Measurements from ENCODE around the gene TIGD2. TPM values are rescaled to one million over a fixed set of nuclear protein-coding genes. Genes with fewer than 3 reads are reported as not detected.
A peak's percentile ranks its signal among the peaks of the same experiment; 100 is the strongest.

TIGD2 gene
- 7.0 and 8.2 TPM in 2 replicates for total RNA-seq

DNA sequence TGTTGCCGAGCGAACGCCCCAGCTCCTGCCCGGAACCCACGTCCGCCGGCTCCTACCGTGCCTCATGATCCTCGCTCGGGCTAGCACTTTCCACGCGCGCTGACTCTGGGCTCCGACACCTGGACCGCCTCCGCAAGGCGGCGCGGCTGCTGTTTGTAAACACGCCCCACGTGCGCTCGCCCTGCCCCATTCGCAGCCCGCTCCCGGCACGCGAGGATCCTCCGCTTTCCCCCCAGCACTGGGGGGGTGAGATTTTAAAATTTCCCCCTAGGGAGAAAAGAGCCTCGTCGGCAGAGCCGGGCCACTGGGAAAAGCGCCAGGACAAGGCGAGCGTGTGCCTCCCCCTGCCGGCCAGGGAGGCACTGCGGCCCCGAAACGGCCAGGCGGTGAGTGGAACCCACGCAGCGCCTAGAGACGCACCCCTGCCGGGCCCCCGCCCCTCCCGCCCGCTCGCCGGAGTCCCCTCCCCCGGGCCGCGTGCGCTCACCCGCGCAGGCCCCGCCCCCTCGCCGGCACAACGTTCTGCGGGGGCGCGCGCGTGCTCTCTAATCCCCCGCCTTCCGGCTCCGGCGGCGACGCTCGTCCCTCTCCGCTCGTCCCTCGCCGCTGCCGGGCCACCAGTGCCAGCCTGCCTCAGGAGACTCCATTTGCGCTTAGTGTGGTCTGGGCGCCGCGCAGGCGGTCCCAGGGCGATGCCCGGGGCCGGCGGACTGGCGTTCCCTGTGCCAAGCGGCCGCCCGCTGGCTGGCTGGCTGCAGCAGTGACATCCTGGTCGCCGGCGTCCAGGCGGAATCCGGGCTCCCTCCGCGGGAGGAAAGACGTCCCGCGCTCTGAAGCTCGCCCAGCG lies at the start of gene TIGD2:
Gene TIGD2 (plus strand): TSS at position 548 of the 847 bp plus-strand sequence. CDS start 1,442 bp downstream, outside the sequence.
- TF ChIP-seq, protein P1, sequence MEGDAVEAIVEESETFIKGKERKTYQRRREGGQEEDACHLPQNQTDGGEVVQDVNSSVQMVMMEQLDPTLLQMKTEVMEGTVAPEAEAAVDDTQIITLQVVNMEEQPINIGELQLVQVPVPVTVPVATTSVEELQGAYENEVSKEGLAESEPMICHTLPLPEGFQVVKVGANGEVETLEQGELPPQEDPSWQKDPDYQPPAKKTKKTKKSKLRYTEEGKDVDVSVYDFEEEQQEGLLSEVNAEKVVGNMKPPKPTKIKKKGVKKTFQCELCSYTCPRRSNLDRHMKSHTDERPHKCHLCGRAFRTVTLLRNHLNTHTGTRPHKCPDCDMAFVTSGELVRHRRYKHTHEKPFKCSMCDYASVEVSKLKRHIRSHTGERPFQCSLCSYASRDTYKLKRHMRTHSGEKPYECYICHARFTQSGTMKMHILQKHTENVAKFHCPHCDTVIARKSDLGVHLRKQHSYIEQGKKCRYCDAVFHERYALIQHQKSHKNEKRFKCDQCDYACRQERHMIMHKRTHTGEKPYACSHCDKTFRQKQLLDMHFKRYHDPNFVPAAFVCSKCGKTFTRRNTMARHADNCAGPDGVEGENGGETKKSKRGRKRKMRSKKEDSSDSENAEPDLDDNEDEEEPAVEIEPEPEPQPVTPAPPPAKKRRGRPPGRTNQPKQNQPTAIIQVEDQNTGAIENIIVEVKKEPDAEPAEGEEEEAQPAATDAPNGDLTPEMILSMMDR (IDR thresholded peaks at IDR 0.05), result peak; percentile 96
- POLR2A ChIA-PET, result interaction anchor here (0.8 to 1.3 kb wide), 2 partner anchors 10 to 586 kb away, joined by 3 read pairs; no protein-coding TSS in a partner anchor
- no peaks in the 10 kb centered on the region for H3K36me3 Mint-ChIP-seq (ENCODE audit: low read depth)

DNA sequence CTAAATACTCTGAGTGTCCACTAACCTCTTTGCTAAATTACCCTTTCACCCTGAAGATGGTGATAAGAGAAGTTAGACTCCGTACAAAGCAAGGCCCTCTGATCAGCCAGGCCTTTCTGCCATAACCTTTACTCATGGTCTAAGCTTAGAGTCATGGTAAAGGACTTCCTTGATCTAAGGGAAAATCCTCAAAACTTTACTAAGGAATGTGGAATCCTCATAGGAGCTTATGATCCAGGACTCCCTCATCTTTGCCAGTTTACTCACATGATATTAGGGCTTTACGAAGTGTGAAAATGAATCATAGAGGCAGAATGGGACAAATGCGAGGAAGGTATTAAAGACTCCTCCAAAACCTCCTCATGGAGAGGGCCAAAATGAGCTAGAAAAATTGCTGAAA lies 46.5 kb upstream of the TIGD2 start:
- Mint-ChIP-seq H3K27me3 (no peaks in the 10 kb centered on the region), H3K4me1 (peaks cover 4% of the 10 kb centered on the region), H3K27ac (no peak overlapping the region), H3K9me3 (peaks cover 16% of the 10 kb centered on the region), H3K4me3 (no peak overlapping the region), H3K36me3 (ENCODE audit: low read depth) (no peaks in the 10 kb centered on the region)
- TF ChIP-seq, protein P1 (IDR thresholded peaks at IDR 0.05), result no peak
- ATAC-seq (ENCODE audit: low read depth), result no peak
- DNase-seq, result no peak
- ChIA-PET CTCF (interaction anchor here (1.2 kb wide), 1 partner anchor 41 kb away, joined by 4 read pairs; no protein-coding TSS in a partner anchor), POLR2A (no interaction called here)
- intact Hi-C loops (cut with micrococcal nuclease), result no loop called here

More for the DNA sequence above, at the start of gene TIGD2:
- H3K27me3 Mint-ChIP-seq, result no peaks in the 10 kb centered on the region
- DNase-seq (peak; percentile 82), ATAC-seq (ENCODE audit: low read depth) (peak; percentile 95)
- H3K9me3 Mint-ChIP-seq, result peaks cover 10% of the 10 kb centered on the region
- intact Hi-C loops (cut with micrococcal nuclease), result loop anchor here (1.0 to 10.0 kb wide), 14 partner anchors 10 to 1891 kb away; partner anchors contain the start of genes CCSER1, FAM13A, HERC3 and HERC5
- peaks cover 30% of the 10 kb centered on the region for H3K4me1 Mint-ChIP-seq
- peak within 1 kb of the TSS; percentile 88 for H3K4me3 Mint-ChIP-seq
- peak within 1 kb of the TSS; percentile 77 for H3K27ac Mint-ChIP-seq
- CTCF ChIA-PET, result no interaction called here

DNA sequence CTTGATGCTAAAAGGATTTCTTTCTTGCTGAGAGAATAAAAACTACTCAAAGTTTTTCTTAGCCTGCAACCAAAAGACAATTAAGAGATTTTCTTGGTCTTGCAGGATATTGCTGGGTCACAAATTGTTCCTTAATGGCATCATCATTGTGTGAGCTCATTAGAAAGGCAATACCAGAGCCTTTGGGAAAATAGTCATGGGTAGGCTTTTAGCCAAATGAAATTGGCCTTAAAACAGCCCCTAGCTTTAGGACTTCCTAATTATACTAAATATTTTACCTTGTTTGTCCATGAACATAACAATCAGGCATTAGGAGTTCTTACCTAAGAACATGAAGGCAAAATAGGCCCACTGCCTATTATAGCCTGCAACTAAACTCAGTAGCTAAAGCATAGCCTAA lies 43.9 kb upstream of the TIGD2 start:
- ATAC-seq (ENCODE audit: low read depth), result no peak
- no peak overlapping the region for H3K4me3 Mint-ChIP-seq
- H3K4me1 Mint-ChIP-seq, result peaks cover 4% of the 10 kb centered on the region
- intact Hi-C loops (cut with micrococcal nuclease), result no loop called here
- H3K27me3 Mint-ChIP-seq, result no peaks in the 10 kb centered on the region
- no peak overlapping the region for H3K27ac Mint-ChIP-seq
- no peaks in the 10 kb centered on the region for H3K36me3 Mint-ChIP-seq (ENCODE audit: low read depth)
- H3K9me3 Mint-ChIP-seq, result peaks cover 3% of the 10 kb centered on the region
- TF ChIP-seq, protein P1 (IDR thresholded peaks at IDR 0.05), result no peak
- ChIA-PET CTCF (interaction anchor here (1.2 kb wide), 1 partner anchor 11 kb away, joined by 3 read pairs; no protein-coding TSS in a partner anchor), POLR2A (no interaction called here)
- no peak for DNase-seq

DNA sequence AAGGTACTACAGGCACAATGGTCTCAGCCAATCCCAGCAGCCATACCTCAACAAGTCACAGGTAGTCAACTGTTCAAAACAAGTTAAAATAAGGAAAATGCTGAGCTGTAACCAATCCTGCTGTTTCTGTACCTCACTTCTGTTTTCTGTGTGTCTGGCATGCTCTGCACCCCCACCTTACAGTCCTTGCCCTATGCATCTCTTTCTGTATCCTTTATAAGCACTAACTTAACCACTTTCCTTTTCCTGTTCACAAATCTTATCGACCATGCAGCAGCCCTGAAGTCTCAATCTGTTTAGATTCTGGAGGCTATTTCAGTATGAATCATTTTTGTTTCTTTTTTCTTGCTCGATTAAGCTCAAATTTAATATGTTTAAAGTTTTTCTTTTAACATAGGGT lies 41.9 kb upstream of the TIGD2 start:
- no peak overlapping the region for H3K27ac Mint-ChIP-seq
- POLR2A ChIA-PET, result no interaction called here

DNA sequence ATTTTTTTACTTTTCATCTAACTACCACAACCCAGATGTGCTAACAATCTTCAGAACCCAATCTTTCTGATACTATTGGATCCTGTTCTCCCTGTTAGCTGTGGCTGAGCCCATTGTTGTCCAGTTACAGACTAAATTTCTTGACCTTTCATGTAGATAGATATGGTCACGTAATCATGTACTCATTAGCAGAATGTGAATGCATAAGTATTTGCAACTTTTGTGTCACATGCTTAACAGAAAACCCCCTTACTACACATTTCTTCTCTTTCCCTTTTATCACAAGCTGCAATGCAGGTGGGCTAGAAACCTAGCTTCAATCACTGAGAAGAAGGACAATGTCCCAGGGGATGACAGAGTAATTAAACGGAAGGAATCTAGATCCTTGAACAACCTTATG lies 41.3 kb upstream of the TIGD2 start:
- Mint-ChIP-seq H3K36me3 (ENCODE audit: low read depth) (no peaks in the 10 kb centered on the region), H3K9me3 (no peaks in the 10 kb centered on the region), H3K27me3 (no peaks in the 10 kb centered on the region), H3K27ac (no peak overlapping the region), H3K4me3 (no peak overlapping the region), H3K4me1 (peaks cover 4% of the 10 kb centered on the region)
- intact Hi-C loops (cut with micrococcal nuclease), result no loop called here
- CTCF ChIA-PET, result no interaction called here
- no peak for ATAC-seq (ENCODE audit: low read depth)
- POLR2A ChIA-PET, result no interaction called here
- TF ChIP-seq, protein P1 (IDR thresholded peaks at IDR 0.05), result no peak
- DNase-seq, result no peak

More for the DNA sequence above, 41.9 kb upstream of the TIGD2 start:
- Mint-ChIP-seq H3K9me3 (no peaks in the 10 kb centered on the region), H3K4me1 (peaks cover 4% of the 10 kb centered on the region), H3K36me3 (ENCODE audit: low read depth) (no peaks in the 10 kb centered on the region), H3K4me3 (no peak overlapping the region), H3K27me3 (no peaks in the 10 kb centered on the region)
- CTCF ChIA-PET, result no interaction called here
- TF ChIP-seq, protein P1 (IDR thresholded peaks at IDR 0.05), result no peak
- DNase-seq (no peak), ATAC-seq (ENCODE audit: low read depth) (peak; percentile 25)
- intact Hi-C loops (cut with micrococcal nuclease), result no loop called here

Measured in activated B cell treated with CpG ODN at 0.5 μM for 24 hours (primary cell).